NCI-H187 (cell line): ENCODE results near the gene PRPH.
"Not testable (repeated sequence)": the region's sequence is repeated elsewhere in the genome, so short reads cannot be mapped to it uniquely, and the experiment has no call there.

Experiments
- DNase-seq, 2 experiments: peaks; one replicate each; lab custom pipeline; 2025; lab: John Stamatoyannopoulos, UW

Gene PRPH

DNA sequence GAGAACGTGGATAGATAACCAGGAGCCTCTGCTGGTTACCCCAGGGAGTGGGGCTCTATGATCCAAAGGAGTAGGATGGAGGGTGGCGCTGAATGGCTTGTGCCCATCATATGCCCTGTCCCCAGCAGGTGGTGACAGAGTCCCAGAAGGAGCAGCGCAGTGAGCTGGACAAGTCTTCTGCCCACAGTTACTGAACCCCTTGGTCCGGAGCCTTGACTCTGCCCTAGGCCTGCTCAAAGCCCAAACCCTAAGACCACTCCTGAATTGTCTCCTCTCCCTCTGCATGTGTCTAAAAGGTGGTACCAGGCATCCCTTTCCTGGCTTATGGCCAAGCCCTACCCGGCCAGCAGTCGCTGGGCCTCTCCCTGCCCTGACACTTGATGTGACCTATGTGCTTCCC, 3.2 kb downstream of the PRPH start:
- no peak for DNase-seq

DNA sequence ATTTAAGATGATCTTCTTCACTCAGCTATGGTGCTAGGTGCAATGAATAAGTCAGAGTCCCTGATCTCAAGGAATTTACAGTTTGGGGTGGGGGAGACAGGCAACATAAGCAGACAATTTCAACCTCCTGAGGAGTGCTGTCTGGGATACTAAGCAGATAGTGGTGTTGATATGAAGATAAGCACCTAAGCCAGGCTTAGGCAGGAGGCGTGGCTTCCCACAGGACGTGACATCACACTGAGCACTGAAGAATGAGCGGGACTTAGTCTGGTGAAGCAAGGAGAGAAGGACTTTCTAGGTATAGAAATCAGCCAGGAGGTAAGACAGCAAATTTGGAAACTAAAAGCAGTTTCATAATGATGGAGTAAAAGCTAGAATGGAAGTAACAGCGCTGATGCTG, 6.8 kb downstream of the PRPH start:
- no peak for DNase-seq

DNA sequence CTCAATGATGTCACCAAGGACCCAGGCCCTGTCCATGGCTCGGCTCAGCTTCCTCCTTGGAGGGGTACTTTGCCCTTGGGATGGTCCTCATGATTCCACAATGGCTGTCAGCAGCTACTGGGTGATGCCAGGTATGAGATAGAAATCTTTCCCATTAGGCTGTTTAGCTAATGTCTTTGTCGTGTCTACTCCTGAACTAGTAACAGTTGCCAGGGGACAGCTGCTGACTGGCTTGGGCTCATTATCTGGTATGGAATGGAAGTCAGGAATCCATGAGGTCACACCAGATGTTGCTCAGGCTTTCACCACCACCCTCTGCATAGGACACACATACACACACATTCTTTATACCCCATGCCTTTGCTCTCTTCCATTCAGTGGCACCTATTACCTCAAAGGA, 9.2 kb downstream of the PRPH start:
- DNase-seq, result no peak

DNA sequence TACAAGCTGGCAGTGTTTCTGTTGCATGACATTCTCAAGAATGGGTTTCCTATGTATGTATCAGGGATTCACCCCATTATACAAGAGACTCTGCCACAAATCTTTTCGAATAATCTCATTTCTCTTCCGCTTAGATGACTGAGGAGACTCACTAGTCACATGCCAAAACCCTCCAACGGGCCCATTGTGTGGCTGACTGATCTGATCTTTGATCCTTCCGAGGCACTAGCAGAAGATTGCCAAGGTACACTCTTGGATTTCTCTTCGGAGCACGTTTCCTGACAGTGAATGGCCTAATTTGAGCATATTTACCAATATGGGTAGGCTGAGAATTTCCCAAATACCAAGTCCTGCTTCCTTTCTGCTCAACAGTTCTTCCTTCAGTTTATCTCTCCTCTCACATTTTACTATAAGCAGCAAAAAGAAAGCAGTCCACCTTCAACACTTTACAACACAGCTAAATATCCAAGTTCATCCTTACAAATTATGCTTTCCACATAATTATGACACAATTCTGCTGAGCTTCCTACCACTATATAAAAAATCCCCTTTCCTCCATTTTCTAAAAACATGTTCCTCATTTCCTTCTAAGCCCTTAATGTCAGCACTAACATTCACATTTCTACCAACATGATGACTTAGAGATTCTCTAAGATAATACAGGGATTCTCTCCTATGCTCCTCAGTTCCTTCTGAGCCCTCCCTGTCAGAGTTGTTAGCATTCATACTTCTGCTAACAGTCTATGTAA, 11.0 kb downstream of the PRPH start:
- no peak for DNase-seq

DNA sequence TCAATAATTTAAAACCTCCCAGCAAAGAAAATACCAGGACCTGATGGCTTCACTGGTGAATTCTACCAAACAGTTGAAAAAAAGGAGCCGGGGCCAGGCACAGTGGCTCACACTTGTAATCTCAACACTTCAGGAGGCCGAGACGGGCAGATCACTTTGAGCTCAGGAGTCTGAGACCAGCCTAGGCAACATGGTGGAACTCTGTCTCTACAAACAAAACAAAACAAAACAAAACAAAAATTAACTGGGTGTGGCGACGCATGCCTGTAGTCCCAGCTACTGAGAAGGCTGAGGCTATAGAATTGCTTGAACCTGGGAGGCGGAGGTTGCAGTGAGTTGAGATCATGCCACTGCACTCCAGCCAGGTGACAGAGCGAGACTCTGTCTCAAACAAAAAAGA, 14.4 kb downstream of the PRPH start:
- DNase-seq, result no peak

DNA sequence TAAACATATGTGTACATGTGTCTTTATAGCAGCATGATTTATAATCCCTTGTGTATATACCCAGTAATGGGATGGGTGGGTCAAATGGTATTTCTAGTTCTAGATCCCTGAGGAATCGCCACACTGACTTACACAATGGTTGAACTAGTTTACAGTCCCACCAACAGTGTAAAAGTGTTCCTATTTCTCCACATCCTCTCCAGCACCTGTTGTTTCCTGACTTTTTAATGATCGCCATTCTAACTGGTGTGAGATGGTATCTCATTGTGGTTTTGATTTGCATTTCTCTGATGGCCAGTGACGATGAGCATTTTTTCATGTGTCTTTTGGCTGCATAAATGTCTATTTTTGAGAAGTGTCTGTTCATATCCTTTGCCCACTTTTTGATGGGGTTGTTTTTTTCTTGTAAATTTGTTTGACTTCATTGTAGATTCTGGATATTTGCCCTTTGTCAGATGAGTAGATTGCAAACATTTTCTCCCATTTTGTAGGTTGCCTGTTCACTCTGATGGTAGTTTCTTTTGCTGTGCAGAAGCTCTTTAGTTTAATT, 15.6 kb downstream of the PRPH start:
- not testable (repeated sequence) for DNase-seq

DNA sequence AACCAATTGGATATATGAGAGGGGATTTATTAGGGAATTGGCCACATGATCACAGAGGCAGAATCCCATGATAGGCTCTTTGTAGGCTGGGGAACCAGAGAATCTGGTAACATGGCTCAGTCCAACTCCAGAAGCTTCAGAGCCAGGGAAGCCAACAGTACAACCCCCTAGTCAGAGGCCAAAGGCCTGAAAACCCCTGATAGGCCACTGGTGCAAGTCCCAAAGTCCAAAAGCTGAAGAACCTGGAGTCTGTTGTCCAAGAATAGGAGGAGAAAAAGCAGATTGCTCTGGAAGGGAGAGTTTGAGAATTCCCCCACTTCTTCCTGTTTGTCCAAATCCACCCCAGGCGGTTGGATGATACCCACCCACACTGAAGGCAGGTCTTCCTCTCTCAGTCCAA, 19.9 kb downstream of the PRPH start:
- no peak for DNase-seq

DNA sequence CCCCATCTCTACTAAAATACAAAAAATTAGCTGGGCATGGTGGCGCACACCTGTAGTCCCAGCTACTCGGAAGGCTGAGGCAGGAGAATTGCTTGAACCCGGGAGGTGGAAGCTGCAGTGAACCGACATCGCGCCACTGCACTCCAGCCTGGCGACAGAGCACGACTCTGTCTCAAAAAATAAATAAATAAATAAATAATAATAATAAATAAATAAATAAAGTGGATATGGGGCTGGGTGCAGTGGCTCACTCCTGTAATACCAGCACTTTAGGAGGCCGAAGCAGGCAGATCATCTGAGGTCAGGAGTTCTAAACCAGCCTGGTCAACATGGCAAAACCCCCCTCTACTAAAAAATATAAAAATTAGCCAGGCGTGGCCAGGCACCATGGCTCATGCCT, 22.2 kb downstream of the PRPH start:
- DNase-seq, result not testable (repeated sequence)

DNA sequence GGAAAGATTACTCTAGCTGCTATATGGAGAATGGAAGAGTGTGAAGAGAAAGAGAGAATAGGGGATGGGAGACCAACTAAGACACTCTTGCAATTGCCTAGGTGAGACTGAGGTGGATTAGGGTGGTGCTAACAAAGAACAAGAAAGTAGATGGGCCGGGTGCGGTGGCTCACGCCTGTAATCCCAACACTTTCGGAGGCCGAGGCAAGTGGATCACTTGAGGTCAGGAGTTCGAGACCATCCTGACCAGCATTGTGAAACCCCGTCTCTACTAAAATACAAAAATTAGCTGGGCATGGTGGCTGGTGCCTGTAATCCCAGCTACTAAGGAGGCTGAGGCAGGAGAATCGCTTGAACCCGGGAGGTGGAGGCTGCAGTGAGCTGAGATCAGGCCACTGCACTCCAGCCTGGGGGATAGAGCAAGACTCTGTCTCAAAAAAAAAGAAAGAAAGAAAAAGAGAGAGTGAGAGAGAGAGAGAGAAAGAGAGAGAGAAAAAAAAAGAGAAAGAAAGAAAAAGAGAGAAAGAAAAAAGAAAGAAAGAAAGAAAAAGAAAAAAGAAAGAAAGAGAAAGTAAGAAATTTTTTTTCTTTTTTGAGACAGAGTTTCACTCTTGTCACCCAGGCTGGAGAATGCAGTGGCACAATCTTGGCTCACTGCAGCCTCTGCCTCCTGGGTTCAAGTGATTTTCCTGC, 25.6 kb downstream of the PRPH start:
- not testable (repeated sequence) for DNase-seq

DNA sequence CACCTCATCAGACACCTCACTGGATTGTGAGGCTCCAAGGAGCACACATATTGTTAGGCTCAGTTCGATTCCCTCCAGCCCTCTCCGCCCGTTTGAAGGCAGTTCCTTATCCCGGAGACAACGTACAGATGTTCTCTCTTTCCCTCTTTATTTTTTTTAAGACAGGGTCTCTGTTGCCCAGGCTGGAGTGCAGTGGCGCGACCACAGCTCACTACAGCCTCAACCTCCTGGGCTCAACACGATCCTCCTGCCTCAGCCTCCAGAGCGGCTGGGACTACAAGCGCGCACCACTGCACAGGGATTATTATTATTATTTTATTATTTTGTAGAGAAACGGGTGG, 27.4 kb downstream of the PRPH start:
- DNase-seq, result no peak

DNA sequence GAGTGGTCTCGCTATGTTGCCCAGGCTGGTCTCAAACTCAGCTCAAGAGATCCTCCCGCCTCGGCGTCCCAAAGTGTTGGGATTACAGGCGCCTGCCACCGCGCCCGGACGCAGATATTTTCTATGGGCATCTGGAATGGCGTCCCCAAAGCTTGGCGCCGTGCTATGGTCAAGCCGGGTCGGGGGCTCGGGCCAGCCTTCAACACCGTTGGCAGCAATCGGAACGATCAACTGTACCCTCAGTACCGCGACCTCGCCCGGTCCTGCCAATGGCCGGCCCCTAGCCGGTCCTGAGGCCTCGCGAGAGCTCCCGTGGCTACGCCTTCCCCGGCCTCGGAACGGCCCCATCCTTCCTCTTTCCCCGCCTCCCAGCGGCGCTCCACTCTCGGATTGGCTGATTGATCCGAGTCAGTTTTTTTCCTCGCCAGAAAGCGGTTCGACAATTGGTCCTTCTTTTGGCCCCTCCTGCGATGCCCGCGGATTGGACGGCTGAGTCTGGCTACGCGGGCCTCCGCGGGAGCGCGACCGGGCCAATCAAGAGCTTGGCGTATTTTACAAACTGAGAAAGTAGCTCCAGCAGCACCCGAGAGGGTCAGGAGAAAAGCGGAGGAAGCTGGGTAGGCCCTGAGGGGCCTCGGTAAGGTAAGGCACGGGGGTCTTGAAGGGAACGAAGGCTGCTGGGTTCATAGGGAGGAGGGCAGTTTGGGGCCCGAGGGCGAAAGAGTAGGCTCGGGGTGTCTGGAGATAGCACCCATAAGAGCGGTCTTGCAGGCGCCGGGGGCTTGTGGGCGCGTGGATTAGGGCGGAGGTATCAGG, 28.0 kb downstream of the PRPH start, which contains the start of gene TROAP:
TSS of gene TROAP (plus strand) at position 548 of the 816 bp plus-strand sequence. CDS start 354 bp downstream, outside the sequence.
- peak; percentile 97 for DNase-seq

DNA sequence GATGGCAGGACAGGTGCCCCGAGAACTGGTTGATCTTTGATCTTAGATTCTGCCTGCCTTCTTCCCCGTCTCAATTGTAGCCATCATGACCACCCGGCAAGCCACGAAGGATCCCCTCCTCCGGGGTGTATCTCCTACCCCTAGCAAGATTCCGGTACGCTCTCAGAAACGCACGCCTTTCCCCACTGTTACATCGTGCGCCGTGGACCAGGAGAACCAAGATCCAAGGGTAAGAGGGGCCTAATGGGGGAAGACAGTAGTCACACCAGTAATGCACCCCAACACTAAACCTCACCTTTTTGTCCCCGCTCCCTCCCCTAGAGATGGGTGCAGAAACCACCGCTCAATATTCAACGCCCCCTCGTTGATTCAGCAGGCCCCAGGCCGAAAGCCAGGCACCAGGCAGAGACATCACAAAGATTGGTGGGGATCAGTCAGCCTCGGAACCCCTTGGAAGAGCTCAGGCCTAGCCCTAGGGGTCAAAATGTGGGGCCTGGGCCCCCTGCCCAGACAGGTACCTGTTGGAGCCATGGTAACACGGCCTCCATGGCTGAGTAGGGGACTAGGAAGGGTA, 28.7 kb downstream of the PRPH start:
- no peak for DNase-seq

DNA sequence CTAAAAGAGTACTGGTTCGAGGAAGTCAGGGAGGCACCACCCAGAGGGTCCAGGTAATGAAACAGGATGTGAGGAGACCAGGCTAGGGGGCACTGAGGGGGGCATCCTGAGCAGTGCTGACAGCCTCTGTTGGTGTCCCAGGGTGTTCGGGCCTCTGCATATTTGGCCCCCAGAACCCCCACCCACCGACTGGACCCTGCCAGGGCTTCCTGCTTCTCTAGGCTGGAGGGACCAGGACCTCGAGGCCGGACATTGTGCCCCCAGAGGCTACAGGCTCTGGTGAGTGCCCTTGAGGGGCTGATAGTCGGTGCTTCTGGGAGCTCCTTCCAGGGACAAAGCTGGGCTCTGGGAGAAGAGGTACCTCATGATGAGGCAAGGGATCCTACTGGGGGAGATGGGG, 30.7 kb downstream of the PRPH start:
- DNase-seq, result no peak

DNA sequence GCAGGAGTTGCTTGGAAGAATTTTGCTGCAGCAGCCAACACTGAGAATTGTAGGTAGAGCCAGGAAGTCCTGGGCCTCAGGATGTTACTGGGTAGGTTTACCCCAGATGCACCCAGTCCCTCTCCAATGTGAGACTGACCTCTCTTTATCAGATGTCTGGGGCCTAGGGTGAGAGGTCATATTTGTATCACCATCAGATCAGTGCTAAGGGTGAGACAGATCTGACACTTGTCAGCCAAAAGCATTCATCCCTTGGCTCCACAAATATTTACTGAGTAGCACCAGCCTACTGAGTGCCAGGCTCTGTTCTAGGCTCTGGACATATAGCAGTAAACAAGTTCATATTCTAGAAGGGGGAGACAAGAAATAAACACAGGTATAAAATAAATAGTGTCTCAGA, 32.4 kb downstream of the PRPH start:
- no peak for DNase-seq

DNA sequence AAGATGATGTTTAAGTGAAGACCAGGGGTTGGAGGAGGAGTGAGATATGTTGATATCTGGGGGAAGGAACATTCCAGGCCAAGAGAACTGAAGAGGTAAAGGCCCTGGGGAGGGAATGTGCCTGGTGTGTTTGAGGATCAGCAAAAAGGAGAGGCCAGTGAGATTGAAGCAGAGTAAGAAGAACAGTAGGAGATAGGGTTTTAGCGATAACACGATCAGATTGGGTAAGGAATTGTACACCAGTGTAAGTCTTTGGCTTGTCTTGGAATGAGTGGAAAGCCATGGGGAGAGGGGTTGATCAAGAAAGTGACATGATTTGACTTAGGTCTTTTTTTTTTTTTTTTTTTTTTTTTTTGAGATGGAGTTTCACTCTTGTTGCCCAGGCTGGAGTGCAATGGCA, 32.9 kb downstream of the PRPH start:
- no peak for DNase-seq

DNA sequence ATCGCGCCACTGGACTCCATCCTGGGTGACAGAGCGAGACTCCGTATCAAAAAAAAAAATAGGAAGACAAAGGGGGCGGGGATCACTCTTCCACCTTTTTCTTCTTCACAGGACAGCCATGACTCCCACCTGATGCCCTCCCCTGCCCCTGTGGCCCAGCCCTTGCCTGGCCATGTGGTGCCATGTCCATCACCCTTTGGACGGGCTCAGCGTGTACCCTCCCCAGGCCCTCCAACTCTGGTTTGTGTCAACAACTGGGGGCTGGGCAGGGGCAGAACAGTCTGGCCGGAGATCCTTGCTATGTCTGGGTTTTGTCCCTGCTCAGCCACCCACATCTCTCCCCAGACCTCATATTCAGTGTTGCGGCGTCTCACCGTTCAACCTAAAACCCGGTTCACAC, 33.9 kb downstream of the PRPH start:
- no peak for DNase-seq

DNA sequence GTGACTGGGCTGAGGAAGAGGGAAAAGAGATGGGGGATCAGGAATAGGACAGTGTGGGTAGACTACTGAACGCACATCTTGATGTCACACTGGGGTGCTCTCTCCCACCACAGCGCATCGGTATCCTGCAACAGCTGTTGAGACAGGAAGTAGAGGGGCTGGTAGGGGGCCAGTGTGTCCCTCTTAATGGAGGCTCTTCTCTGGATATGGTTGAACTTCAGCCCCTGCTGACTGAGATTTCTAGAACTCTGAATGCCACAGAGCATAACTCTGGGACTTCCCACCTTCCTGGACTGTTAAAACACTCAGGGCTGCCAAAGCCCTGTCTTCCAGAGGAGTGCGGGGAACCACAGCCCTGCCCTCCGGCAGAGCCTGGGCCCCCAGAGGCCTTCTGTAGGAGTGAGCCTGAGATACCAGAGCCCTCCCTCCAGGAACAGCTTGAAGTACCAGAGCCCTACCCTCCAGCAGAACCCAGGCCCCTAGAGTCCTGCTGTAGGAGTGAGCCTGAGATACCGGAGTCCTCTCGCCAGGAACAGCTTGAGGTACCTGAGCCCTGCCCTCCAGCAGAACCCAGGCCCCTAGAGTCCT, 35.2 kb downstream of the PRPH start:
- DNase-seq, result no peak

DNA sequence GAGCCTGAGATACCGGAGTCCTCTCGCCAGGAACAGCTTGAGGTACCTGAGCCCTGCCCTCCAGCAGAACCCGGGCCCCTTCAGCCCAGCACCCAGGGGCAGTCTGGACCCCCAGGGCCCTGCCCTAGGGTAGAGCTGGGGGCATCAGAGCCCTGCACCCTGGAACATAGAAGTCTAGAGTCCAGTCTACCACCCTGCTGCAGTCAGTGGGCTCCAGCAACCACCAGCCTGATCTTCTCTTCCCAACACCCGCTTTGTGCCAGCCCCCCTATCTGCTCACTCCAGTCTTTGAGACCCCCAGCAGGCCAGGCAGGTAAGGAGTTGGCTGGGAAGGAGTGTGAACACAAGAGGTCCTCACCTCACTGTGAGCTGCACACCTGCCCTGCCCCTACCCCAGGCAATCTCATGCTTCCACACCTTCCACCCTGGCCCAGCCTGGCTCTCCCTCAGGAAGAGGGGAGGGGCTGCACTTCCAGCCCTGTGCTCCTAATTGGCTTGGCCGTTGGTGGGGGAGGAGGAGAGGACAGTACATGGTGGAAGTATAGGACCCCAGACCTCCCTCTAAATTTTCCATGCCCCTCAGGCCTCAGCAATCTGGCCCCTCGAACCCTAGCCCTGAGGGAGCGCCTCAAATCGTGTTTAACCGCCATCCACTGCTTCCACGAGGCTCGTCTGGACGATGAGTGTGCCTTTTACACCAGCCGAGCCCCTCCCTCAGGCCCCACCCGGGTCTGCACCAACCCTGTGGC, 35.9 kb downstream of the PRPH start:
- DNase-seq, result no peak

DNA sequence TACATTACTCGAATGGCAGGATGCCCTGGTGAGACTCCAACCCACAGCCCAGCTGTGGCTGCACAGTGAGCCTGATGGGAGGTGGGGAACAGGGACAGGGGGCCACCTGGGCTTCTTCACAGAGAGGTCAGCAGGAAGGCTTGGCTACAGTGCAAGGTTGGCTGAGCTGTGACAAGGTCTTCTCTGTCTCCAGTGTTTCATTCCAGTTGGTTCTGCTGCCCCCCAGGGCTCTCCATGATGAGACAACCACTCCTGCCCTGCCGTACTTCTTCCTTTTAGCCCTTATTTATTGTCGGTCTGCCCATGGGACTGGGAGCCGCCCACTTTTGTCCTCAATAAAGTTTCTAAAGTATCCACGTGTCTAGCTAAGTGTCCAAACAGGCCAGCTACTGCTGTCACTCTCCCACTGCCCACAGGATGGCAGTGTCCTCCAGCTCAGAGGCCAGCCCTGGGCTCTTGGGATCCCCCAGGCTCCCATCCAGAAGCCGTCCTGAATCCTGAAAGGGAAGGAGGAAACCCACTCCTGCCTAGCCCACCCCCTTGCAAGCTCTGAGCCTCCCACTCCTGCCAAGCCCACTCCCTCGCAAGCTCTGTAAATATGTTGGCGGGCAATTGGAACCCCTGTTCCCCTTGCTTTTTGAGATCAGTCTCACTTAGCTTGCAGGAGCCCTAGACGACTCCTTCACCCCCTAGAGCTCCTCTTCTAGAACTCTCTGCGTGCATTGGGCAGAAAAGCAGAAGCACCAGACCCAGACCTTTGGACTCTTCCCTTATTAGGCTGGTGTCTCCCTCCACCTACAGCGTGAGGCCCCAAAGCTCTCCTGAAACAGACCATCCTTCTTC, 36.7 kb downstream of the PRPH start:
- DNase-seq, result no peak

DNA sequence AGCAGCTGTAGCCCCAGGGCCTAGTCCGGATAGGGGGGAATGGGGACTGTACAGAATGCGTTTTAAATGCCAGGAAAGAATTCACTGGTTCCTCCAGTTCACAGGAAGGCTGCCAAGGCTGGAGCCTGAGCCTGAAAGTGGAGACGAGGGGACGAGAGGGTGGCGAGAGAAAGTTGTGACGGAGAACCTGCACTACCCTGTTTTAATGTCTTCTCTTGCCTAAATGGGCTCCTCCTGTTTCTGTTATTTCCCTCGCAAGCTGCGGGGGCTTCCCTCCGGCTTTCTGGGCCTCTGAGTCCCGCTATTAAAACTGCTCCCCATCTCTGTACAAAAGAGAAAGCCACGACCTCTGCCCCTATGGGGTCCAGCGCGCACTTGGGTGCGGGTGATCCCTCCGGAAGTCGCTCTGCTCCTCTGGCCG, 37.5 kb downstream of the PRPH start:
- no peak for DNase-seq
